ENCODE data around the gene EFNA2. TPM values are rescaled to one million over a fixed set of nuclear protein-coding genes. Genes with fewer than 3 reads are reported as not detected.

EFNA2 gene
- total and polyA plus RNA-seq, 2 of the 4 experiments (the other 2 are of a cell fraction) = not detected

DNA sequence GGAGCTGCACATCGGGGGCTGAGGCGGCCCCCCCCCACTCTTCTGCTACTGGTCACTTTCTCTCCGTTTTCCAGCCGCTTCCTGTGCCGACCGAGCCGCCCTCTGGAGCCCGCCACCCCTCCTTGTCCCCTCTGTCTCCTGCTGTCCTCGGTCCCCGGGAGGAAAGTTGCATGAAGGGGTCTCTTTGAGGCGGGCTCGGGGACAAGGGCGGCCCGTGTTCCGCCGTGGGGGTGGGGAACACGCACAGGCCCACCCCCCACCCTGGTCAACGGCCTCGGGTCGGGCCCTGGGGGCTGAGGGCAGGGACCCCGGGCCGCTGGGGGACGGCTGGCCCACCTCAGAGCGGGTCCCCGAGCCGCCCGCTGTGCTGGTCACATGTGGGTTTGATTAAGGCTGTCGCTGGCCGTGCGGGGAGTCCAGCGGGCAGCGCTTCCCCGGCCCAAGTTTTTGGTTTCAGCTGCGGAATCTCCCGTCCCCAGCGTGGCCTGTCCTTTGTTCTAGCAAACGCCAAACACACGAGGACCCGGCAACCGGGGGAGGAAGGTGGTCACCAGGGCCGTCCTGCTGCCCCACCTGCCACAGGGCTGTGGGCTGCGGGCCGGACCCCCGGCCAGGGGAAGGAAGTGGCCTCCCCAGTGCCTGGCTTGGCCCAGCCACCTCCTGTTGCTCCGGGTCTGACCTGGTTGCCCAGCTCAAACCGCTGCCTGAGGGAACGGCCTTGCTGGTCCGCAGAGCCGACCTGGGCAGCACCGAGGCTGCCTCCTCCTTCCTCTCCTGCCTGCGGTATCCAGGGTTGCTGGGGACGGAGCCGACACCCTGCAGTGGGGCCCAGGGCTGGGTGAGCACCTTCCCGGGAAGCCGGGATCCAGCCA lies 1.9 kb downstream of the EFNA2 start (continued):
- no peak for TF ChIP-seq NFE2L2 (IDR thresholded peaks at IDR 0.05; ENCODE audit: low read depth, low read length)

- TF ChIP-seq POLR2A (IDR thresholded peaks at IDR 0.05; ENCODE audit: low read depth, low read length) (no peak), RFX5 (IDR thresholded peaks at IDR 0.05; ENCODE audit: low read depth, low read length) (no peak), MXI1 (IDR thresholded peaks at IDR 0.05; ENCODE audit: borderline replicate concordance, low read depth, low read length) (no peak), CEBPB (IDR thresholded peaks at IDR 0.05; ENCODE audit: low read depth, low read length) (no peak), USF2 (IDR thresholded peaks at IDR 0.05; ENCODE audit: low read depth, low read length) (no peak), BHLHE40 (IDR thresholded peaks at IDR 0.05; ENCODE audit: low read depth, low read length) (no peak)
- TF ChIP-seq, protein P1, sequence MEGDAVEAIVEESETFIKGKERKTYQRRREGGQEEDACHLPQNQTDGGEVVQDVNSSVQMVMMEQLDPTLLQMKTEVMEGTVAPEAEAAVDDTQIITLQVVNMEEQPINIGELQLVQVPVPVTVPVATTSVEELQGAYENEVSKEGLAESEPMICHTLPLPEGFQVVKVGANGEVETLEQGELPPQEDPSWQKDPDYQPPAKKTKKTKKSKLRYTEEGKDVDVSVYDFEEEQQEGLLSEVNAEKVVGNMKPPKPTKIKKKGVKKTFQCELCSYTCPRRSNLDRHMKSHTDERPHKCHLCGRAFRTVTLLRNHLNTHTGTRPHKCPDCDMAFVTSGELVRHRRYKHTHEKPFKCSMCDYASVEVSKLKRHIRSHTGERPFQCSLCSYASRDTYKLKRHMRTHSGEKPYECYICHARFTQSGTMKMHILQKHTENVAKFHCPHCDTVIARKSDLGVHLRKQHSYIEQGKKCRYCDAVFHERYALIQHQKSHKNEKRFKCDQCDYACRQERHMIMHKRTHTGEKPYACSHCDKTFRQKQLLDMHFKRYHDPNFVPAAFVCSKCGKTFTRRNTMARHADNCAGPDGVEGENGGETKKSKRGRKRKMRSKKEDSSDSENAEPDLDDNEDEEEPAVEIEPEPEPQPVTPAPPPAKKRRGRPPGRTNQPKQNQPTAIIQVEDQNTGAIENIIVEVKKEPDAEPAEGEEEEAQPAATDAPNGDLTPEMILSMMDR (conservative IDR thresholded peaks at IDR 0.05; ENCODE audit: low read depth, low read length) = no peak
- H2AK5ac ChIP-seq (ENCODE audit: low read depth, low read length) = no peak overlapping the region
- intact Hi-C loops (cut with micrococcal nuclease) (no loop called here), in situ Hi-C loops (cut with MboI; ENCODE audit: low sequenced_read_pairs) (no loop called here), dilution Hi-C loops (cut with HindIII; ENCODE audit: low sequenced_read_pairs, unreplicated experiment) (no loop called here)
- no peaks in the 10 kb centered on the region for H3K79me1 ChIP-seq (ENCODE audit: low read depth in 1 of 2, low read length in 2 of 2)
- H3K27me3 ChIP-seq (ENCODE audit: control insufficient read depth, insufficient read depth, low read length) = peaks cover 52% of the 10 kb centered on the region
- ChIA-PET POLR2A (ENCODE audit: unreplicated experiment) (no interaction called here), CTCF (no interaction called here)
- no peak overlapping the region for H4K5ac ChIP-seq (ENCODE audit: low read depth, low read length)
- H3K14ac ChIP-seq (replicated peaks; ENCODE audit: low read depth, low read length) = no peak overlapping the region
- no peak overlapping the region for H2AK9ac ChIP-seq (replicated peaks; ENCODE audit: low read depth, low read length, poor library complexity)
- 88% methylated on average over 8 of the region's 18 CpGs; no CpG with 5 or more reads in 1 of the 2 experiments for WGBS, 2 experiments (ENCODE audit: extremely low coverage in 2 of 2, insufficient read length in 1 of 2)
- no peak overlapping the region for H3K9ac ChIP-seq (ENCODE audit: low read depth, low read length)
- H3K9me1 ChIP-seq (ENCODE audit: insufficient read depth, low read length) = no peaks in the 10 kb centered on the region
- DNase-seq (no peak), ATAC-seq (ENCODE audit: low read depth) (no peak)
- H3K36me3 ChIP-seq (ENCODE audit: control insufficient read depth, insufficient read depth, low read length) = no peaks in the 10 kb centered on the region
- H2BK20ac ChIP-seq (ENCODE audit: low read depth, low read length) = no peak overlapping the region
- no peaks in the 10 kb centered on the region for H3K4me1 ChIP-seq (ENCODE audit: control insufficient read depth, insufficient read depth, low read length)
- H3K27ac ChIP-seq (ENCODE audit: insufficient read depth, low read length) = no peak overlapping the region
- no TSS peak for BruUV-seq (replicated peaks)
- H3K4me2 ChIP-seq (ENCODE audit: low read depth, low read length) = no peak overlapping the region
- no peak overlapping the region for H2BK15ac ChIP-seq (ENCODE audit: low read depth, low read length)
- no peak overlapping the region for H3K4ac ChIP-seq (ENCODE audit: low read depth, low read length)
- H2AFZ ChIP-seq (replicated peaks; ENCODE audit: low read length, poor library complexity) = no peak overlapping the region
- no peaks in the 10 kb centered on the region for H3K9me3 ChIP-seq (ENCODE audit: control insufficient read depth, insufficient read depth, low read length)
- no peak overlapping the region for H2BK120ac ChIP-seq (ENCODE audit: low read depth, low read length)
- no peak overlapping the region for H4K91ac ChIP-seq (ENCODE audit: insufficient read depth, low read depth, low read length)
- H2BK5ac ChIP-seq (ENCODE audit: low read depth, low read length, poor library complexity, severe bottlenecking) = no peak overlapping the region
- no peak overlapping the region for H3K23ac ChIP-seq (ENCODE audit: low read depth, low read length)
- H3K18ac ChIP-seq (ENCODE audit: low read depth, low read length) = no peak overlapping the region
- H3K56ac ChIP-seq (ENCODE audit: extremely low read depth, insufficient read depth, low read length) = no peak overlapping the region
- 0 out of 2 replicates have a peak, but pooled peaks cover 5% of the 10 kb centered on the region for H4K20me1 ChIP-seq (ENCODE audit: insufficient read depth, low read length)
- H3K4me3 ChIP-seq (ENCODE audit: insufficient read depth, low read depth, low read length) = no peak overlapping the region
- no peak overlapping the region for H4K8ac ChIP-seq (ENCODE audit: low read depth in 2 of 2, low read length in 2 of 2)
These were observed 2.5 kb downstream of the EFNA2 start for GRCh38 chr19:1288226-1288612.

All from IMR-90 (cell line).